HepG2 (cell line): ENCODE measurements around the gene CCDC170. TPM values are rescaled to one million over a fixed set of nuclear protein-coding genes. Genes with fewer than 3 reads are reported as not detected.
A peak's percentile ranks its signal among the peaks of the same experiment; 100 is the strongest.

Experiments used
- ADNP ChIP-seq: sonication (generic); formaldehyde crosslinking; IDR thresholded peaks from 2 replicates; pipeline ENCODE4 v1.4.0; 2020; ENCODE audit warnings: missing genetic modification reagents
- ARNT2 ChIP-seq: sonication (generic); formaldehyde crosslinking; IDR thresholded peaks from 2 replicates; pipeline ENCODE4 v1.8.0; 2022; ENCODE audit warnings: mild to moderate bottlenecking, low read depth, missing genetic modification reagents, moderate library complexity
- ATRX ChIP-seq: sonication (generic); formaldehyde crosslinking; IDR thresholded peaks from 2 replicates; pipeline ENCODE4 v1.4.0; 2020; ENCODE audit warnings: missing genetic modification reagents, borderline replicate concordance
- DNMT3B ChIP-seq: conservative IDR thresholded peaks from 2 replicates; pipeline ENCODE4 v1.6.1; 2016; ENCODE audit warnings: missing biosample characterization, control low read depth
- GZF1 ChIP-seq: sonication (generic); formaldehyde crosslinking; IDR thresholded peaks from 2 replicates; pipeline ENCODE4 v1.5.1; 2020; ENCODE audit warnings: mild to moderate bottlenecking, missing genetic modification reagents
- HDAC2 ChIP-seq: sonication (generic); formaldehyde crosslinking; IDR thresholded peaks from 2 replicates; pipeline ENCODE4 v1.4.0; 2020; ENCODE audit warnings: missing genetic modification reagents
- HNRNPK ChIP-seq: fragments of 200-400 bp; formaldehyde crosslinking; IDR thresholded peaks from 2 replicates; pipeline ENCODE4 v1.6.1; 2018; ENCODE audit warnings: low read length, low read depth, moderate library complexity, mild to moderate bottlenecking; ENCODE audit not compliant: poor library complexity, severe bottlenecking
- KLF6 ChIP-seq: IDR thresholded peaks from 2 replicates; pipeline ENCODE4 v1.8.0; 2016; ENCODE audit warnings: missing biosample characterization, missing genetic modification reagents
- MAZ ChIP-seq, 2 experiments: sonication (generic) in 1 of 2; formaldehyde crosslinking in 1 of 2; IDR thresholded peaks; 2 replicates each; pipeline versions ENCODE4 v1.5.0 to v1.6.1; 2012 to 2020; ENCODE audit warnings: low read depth in 2 of 2, mild to moderate bottlenecking in 2 of 2, borderline replicate concordance in 1 of 2, improper control_type of control experiment in 1 of 2, low read length in 1 of 2, missing genetic modification reagents in 1 of 2, moderate library complexity in 1 of 2
- POLR2AphosphoS5 ChIP-seq: IDR thresholded peaks from 2 replicates; pipeline ENCODE4 v1.6.1; 2012; ENCODE audit warnings: low read depth, low read length
- ZNF180 ChIP-seq: sonication (generic); formaldehyde crosslinking; IDR thresholded peaks from 2 replicates; pipeline ENCODE4 v1.4.0; 2020; ENCODE audit warnings: low read depth, missing genetic modification reagents, borderline replicate concordance
- ZNF251 ChIP-seq: sonication (generic); formaldehyde crosslinking; IDR thresholded peaks from 2 replicates; pipeline ENCODE4 v1.9.0; 2021; ENCODE audit warnings: mild to moderate bottlenecking, missing genetic modification reagents
- ZNF350 ChIP-seq: sonication (generic); formaldehyde crosslinking; IDR thresholded peaks from 2 replicates; pipeline ENCODE4 v1.4.0; 2020; ENCODE audit warnings: mild to moderate bottlenecking, low read depth, missing genetic modification reagents, borderline replicate concordance
- ZSCAN9 ChIP-seq: IDR thresholded peaks from 2 replicates; pipeline ENCODE4 v1.6.1; 2016; ENCODE audit warnings: borderline replicate concordance
- polyA plus RNA-seq, 8 experiments: library from polyadenylated mRNA; depleted of rRNA in 3 of 8; stranded (reverse) in 7 of 8; unstranded in 1 of 8; fragments of >200 nt; fragmentation: Illumina TruSeq in 4 of 8; extraction: Trizol in 4 of 8; gene quantifications; 2 replicates each; pipeline versions ENCODE4 v1.2.1 to v1.2.3, GENCODE V29; 2011 to 2016; ENCODE audit warnings: low read depth in 4 of 8, missing spikeins in 1 of 8, mixed read lengths in 1 of 8; ENCODE audit not compliant: insufficient read depth in 1 of 8
- total RNA-seq, 5 experiments: library from RNA; depleted of rRNA; stranded (reverse); fragments of >200 nt; fragmentation: Illumina TruSeq; extraction: Trizol; gene quantifications; 2 replicates each; pipeline ENCODE4 v1.2.3, GENCODE V29; 2016; ENCODE audit warnings: low read depth in 1 of 5
- TF ChIP-seq, protein P1 (sequence below): sonication (generic); formaldehyde crosslinking; IDR thresholded peaks from 2 replicates; pipeline ENCODE4 v1.8.0; 2022; ENCODE audit warnings: missing genetic modification reagents, mild to moderate bottlenecking, borderline replicate concordance
- TF ChIP-seq, protein P2 (sequence below): sonication (generic); formaldehyde crosslinking; IDR thresholded peaks from 2 replicates; pipeline ENCODE4 v1.9.0; 2021; ENCODE audit warnings: mild to moderate bottlenecking, missing genetic modification reagents
- TF ChIP-seq, protein P3 (sequence below): sonication (generic); formaldehyde crosslinking; conservative IDR thresholded peaks from 2 replicates; pipeline ENCODE4 v1.8.0; 2022; ENCODE audit warnings: missing genetic modification reagents
- TF ChIP-seq, protein P4 (sequence below): sonication (generic); formaldehyde crosslinking; IDR thresholded peaks from 2 replicates; pipeline ENCODE4 v1.5.0; 2020; ENCODE audit warnings: missing genetic modification reagents, mild to moderate bottlenecking, borderline replicate concordance

The CCDC170 gene
- total and polyA plus RNA-seq, 2 of the 13 experiments (the other 11 are each of a cell fraction or from before 2014, with no cell fraction given): 0.90 to 5.1 TPM

DNA sequence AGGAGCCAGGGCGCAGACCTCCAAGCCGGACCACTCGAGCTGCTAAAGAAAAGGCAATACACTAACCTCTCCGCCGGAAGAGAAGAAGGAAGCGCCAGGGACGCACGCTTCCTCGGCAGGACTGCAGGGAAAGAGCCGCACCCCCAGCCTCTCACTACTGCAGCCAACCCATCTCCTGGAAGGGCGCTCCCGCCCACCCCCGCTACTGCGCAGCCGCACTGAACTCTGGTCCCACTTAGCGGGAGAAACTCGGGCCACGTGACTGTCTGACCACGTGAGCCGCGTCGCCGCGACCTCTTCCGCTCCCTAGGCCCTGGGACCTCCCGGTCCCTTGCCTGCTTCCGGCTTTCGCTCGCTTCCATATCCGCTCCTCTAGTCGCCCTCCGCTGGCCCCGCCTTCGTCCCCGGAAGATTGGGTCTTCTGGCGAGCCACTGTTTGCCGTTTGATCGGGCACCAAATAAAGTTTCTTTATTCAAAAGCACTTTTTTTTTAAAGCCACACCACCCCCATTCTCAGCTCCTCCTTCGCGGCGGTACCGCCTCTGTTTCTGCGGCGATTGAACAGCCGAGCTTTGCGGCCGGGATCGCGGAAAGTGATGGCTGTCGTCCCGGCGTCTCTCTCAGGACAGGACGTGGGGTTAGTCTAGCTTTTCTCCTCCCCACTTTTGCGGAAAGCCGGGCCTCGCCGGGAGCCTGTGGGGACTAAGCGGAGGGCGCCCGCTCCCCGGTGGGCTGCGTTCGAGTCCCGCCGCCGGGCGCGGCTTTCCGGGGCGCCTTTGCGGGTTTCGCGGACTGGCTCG, 41.7 kb upstream of the CCDC170 start, which contains the start of gene RMND1 (continued):
- TF ChIP-seq MAZ (IDR thresholded peaks at IDR 0.05; ENCODE audit: borderline replicate concordance, low read depth, low read length) (peak; percentile 76; the same call in 1 of the 2 replicates), MAZ (CRISPR knock-in tag; IDR thresholded peaks at IDR 0.05; ENCODE audit: low read depth) (peak; percentile 96), HNRNPK (no peak), ZSCAN9 (peak; percentile 92), HDAC2 (CRISPR knock-in tag) (peak; percentile 96), ARNT2 (CRISPR knock-in tag) (peak; percentile 80), ZNF180 (peak; percentile 84), KLF6 (CRISPR knock-in tag) (peak; percentile 90), ZNF350 (peak; percentile 100), ZNF251 (CRISPR knock-in tag) (no peak), POLR2AphosphoS5 (peak; percentile 93), GZF1 (CRISPR knock-in tag) (0 out of 2 replicates have a peak, but pooled peaks have one; percentile 56), ADNP (no peak), ATRX (CRISPR knock-in tag) (no peak), DNMT3B (CRISPR knock-in tag) (peak; percentile 96)
- TF ChIP-seq, protein P1, sequence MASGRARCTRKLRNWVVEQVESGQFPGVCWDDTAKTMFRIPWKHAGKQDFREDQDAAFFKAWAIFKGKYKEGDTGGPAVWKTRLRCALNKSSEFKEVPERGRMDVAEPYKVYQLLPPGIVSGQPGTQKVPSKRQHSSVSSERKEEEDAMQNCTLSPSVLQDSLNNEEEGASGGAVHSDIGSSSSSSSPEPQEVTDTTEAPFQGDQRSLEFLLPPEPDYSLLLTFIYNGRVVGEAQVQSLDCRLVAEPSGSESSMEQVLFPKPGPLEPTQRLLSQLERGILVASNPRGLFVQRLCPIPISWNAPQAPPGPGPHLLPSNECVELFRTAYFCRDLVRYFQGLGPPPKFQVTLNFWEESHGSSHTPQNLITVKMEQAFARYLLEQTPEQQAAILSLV: peak; percentile 86
- TF ChIP-seq, protein P2, sequence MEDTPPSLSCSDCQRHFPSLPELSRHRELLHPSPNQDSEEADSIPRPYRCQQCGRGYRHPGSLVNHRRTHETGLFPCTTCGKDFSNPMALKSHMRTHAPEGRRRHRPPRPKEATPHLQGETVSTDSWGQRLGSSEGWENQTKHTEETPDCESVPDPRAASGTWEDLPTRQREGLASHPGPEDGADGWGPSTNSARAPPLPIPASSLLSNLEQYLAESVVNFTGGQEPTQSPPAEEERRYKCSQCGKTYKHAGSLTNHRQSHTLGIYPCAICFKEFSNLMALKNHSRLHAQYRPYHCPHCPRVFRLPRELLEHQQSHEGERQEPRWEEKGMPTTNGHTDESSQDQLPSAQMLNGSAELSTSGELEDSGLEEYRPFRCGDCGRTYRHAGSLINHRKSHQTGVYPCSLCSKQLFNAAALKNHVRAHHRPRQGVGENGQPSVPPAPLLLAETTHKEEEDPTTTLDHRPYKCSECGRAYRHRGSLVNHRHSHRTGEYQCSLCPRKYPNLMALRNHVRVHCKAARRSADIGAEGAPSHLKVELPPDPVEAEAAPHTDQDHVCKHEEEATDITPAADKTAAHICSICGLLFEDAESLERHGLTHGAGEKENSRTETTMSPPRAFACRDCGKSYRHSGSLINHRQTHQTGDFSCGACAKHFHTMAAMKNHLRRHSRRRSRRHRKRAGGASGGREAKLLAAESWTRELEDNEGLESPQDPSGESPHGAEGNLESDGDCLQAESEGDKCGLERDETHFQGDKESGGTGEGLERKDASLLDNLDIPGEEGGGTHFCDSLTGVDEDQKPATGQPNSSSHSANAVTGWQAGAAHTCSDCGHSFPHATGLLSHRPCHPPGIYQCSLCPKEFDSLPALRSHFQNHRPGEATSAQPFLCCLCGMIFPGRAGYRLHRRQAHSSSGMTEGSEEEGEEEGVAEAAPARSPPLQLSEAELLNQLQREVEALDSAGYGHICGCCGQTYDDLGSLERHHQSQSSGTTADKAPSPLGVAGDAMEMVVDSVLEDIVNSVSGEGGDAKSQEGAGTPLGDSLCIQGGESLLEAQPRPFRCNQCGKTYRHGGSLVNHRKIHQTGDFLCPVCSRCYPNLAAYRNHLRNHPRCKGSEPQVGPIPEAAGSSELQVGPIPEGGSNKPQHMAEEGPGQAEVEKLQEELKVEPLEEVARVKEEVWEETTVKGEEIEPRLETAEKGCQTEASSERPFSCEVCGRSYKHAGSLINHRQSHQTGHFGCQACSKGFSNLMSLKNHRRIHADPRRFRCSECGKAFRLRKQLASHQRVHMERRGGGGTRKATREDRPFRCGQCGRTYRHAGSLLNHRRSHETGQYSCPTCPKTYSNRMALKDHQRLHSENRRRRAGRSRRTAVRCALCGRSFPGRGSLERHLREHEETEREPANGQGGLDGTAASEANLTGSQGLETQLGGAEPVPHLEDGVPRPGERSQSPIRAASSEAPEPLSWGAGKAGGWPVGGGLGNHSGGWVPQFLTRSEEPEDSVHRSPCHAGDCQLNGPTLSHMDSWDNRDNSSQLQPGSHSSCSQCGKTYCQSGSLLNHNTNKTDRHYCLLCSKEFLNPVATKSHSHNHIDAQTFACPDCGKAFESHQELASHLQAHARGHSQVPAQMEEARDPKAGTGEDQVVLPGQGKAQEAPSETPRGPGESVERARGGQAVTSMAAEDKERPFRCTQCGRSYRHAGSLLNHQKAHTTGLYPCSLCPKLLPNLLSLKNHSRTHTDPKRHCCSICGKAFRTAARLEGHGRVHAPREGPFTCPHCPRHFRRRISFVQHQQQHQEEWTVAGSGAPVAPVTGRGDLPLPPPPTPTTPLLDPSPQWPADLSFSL: no peak
- TF ChIP-seq, protein P3, sequence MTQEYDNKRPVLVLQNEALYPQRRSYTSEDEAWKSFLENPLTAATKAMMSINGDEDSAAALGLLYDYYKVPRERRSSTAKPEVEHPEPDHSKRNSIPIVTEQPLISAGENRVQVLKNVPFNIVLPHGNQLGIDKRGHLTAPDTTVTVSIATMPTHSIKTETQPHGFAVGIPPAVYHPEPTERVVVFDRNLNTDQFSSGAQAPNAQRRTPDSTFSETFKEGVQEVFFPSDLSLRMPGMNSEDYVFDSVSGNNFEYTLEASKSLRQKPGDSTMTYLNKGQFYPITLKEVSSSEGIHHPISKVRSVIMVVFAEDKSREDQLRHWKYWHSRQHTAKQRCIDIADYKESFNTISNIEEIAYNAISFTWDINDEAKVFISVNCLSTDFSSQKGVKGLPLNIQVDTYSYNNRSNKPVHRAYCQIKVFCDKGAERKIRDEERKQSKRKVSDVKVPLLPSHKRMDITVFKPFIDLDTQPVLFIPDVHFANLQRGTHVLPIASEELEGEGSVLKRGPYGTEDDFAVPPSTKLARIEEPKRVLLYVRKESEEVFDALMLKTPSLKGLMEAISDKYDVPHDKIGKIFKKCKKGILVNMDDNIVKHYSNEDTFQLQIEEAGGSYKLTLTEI (CRISPR knock-in tag): no peak
- TF ChIP-seq, protein P4, sequence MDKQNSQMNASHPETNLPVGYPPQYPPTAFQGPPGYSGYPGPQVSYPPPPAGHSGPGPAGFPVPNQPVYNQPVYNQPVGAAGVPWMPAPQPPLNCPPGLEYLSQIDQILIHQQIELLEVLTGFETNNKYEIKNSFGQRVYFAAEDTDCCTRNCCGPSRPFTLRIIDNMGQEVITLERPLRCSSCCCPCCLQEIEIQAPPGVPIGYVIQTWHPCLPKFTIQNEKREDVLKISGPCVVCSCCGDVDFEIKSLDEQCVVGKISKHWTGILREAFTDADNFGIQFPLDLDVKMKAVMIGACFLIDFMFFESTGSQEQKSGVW: no peak
